H1 (cell line): ENCODE data around the gene PDE3A. TPM values are rescaled to one million over a fixed set of nuclear protein-coding genes. Genes with fewer than 3 reads are reported as not detected.

Source experiments
- CTCF ChIA-PET: fragments of 300-600 bp; sonication (Branson Sonifier 250); formaldehyde crosslinking; loops from one replicate; lab custom pipeline; 2021; ENCODE audit not compliant: partially characterized antibody; lab: Charles Lee
- POLR2A ChIA-PET: fragments of 300-600 bp; sonication (Branson Sonifier 250); formaldehyde crosslinking; loops from one replicate; lab custom pipeline; 2021; ENCODE audit warnings: inconsistent platforms; ENCODE audit not compliant: partially characterized antibody; lab: Charles Lee
- DNase-seq, 2 experiments: peaks; one replicate each; pipeline versions ENCODE4 v3.0.0 to v3.0.0-alpha.2; 2010 to 2022; ENCODE audit warnings: low spot score in 2 of 2, low read depth in 1 of 2, mixed read lengths in 1 of 2
- FAIRE-seq: peaks from 2 replicates; lab custom pipeline; 2011; peaks lifted over from hg19 to GRCh38; lab: Jason Lieb, UNC
- H2AFZ ChIP-seq: 2 replicates; pipeline ENCODE4 v1.8.1; 2012; ENCODE audit warnings: low read length, inconsistent platforms
- H2AK5ac ChIP-seq: 2 replicates; pipeline ENCODE4 v1.6.1; 2013; ENCODE audit warnings: low read depth, low read length
- H2BK120ac ChIP-seq: replicated peaks from 2 replicates; pipeline ENCODE3; 2013; ENCODE audit warnings: low read depth, low read length, inconsistent platforms
- H2BK12ac ChIP-seq: 2 replicates; pipeline ENCODE4 v1.6.1; 2013; ENCODE audit warnings: low read depth, low read length
- H2BK15ac ChIP-seq: 2 replicates; pipeline ENCODE4 v1.6.1; 2013; ENCODE audit warnings: low read length
- H2BK20ac ChIP-seq: 2 replicates; pipeline ENCODE4 v1.6.1; 2013; ENCODE audit warnings: low read length
- H2BK5ac ChIP-seq: 2 replicates; pipeline ENCODE4 v1.6.1; 2013; ENCODE audit warnings: low read depth, low read length
- H3K14ac ChIP-seq: 2 replicates; pipeline ENCODE4 v1.6.1; 2013; ENCODE audit warnings: inconsistent platforms; ENCODE audit not compliant: insufficient read length
- H3K18ac ChIP-seq: 2 replicates; pipeline ENCODE4 v1.6.1; 2013; ENCODE audit warnings: low read length; ENCODE audit errors: extremely low read depth
- H3K23ac ChIP-seq: 2 replicates; pipeline ENCODE4 v1.6.1; 2013; ENCODE audit warnings: inconsistent platforms; ENCODE audit not compliant: insufficient read length
- H3K23me2 ChIP-seq: 2 replicates; pipeline ENCODE4 v1.6.1; 2013; ENCODE audit warnings: low read depth, low read length
- H3K27ac ChIP-seq: 2 replicates; pipeline ENCODE4 v1.6.1; 2011; ENCODE audit warnings: low read depth, low read length, inconsistent platforms
- H3K27me3 ChIP-seq, 4 experiments: replicated peaks in 1 of 4; 1 replicate in 1 of 4; 2 replicates in 3 of 4; pipeline versions ENCODE4 v1.6.1 to v1.8.1; 2011 to 2013; ENCODE audit warnings: low read length in 3 of 4, mild to moderate bottlenecking in 3 of 4, inconsistent platforms in 2 of 4, mixed read lengths in 2 of 4, moderate library complexity in 1 of 4; ENCODE audit not compliant: control insufficient read depth in 3 of 4, insufficient read depth in 3 of 4; ENCODE audit errors: extremely low read depth in 1 of 4
- H3K36me3 ChIP-seq, 4 experiments: 2 replicates each; pipeline versions ENCODE4 v1.6.1 to v1.8.1; 2011 to 2013; ENCODE audit warnings: mild to moderate bottlenecking in 4 of 4, low read length in 3 of 4, moderate library complexity in 2 of 4, control low read depth in 1 of 4, inconsistent platforms in 1 of 4; ENCODE audit not compliant: insufficient read depth in 4 of 4, control insufficient read depth in 2 of 4
- H3K4ac ChIP-seq: replicated peaks from 2 replicates; pipeline ENCODE3; 2013; ENCODE audit warnings: low read length, low read depth, mixed read lengths, inconsistent platforms; ENCODE audit not compliant: insufficient read length
- H3K4me1 ChIP-seq, 4 experiments: replicated peaks in 1 of 4; 1 replicate in 1 of 4; 2 replicates in 3 of 4; pipeline versions ENCODE4 v1.6.1 to v1.8.1; 2011 to 2013; ENCODE audit warnings: low read length in 3 of 4, inconsistent platforms in 2 of 4, mixed read lengths in 1 of 4; ENCODE audit not compliant: insufficient read depth in 4 of 4, control insufficient read depth in 3 of 4
- H3K4me2 ChIP-seq, 2 experiments: 2 replicates each; pipeline versions ENCODE4 v1.6.1 to v1.8.1; 2011 to 2013; ENCODE audit warnings: low read depth in 2 of 2, low read length in 2 of 2, control low read depth in 1 of 2, inconsistent platforms in 1 of 2, mild to moderate bottlenecking in 1 of 2; ENCODE audit not compliant: insufficient read depth in 1 of 2
- H3K4me3 ChIP-seq, 4 experiments: fragments of 200-600, 300-600 bp in 1 of 4; sonication (generic), shearing (Covaris generic), sonication (Bioruptor Twin) in 1 of 4; 2 replicates each; pipeline versions ENCODE4 v1.5.1 to v1.8.1; 2011 to 2016; ENCODE audit warnings: low read length in 4 of 4, low read depth in 3 of 4, control low read depth in 2 of 4, inconsistent platforms in 2 of 4, mild to moderate bottlenecking in 2 of 4, mixed read lengths in 1 of 4, moderate library complexity in 1 of 4; ENCODE audit not compliant: insufficient read depth in 2 of 4; ENCODE audit errors: extremely low read depth in 1 of 4
- H3K56ac ChIP-seq: replicated peaks from 2 replicates; pipeline ENCODE3; 2013; ENCODE audit warnings: low read depth, mild to moderate bottlenecking, mixed read lengths, low read length, inconsistent platforms; ENCODE audit not compliant: insufficient read length
- H3K79me1 ChIP-seq: 2 replicates; pipeline ENCODE4 v1.6.1; 2013; ENCODE audit warnings: low read depth, low read length, control low read depth
- H3K79me2 ChIP-seq, 2 experiments: 2 replicates each; pipeline versions ENCODE4 v1.6.1 to v1.8.1; 2012 to 2013; ENCODE audit warnings: low read length in 2 of 2, mild to moderate bottlenecking in 2 of 2, inconsistent platforms in 1 of 2; ENCODE audit not compliant: insufficient read depth in 2 of 2, control insufficient read depth in 1 of 2
- H3K9ac ChIP-seq, 4 experiments: replicated peaks in 1 of 4; 1 replicate in 1 of 4; 2 replicates in 3 of 4; pipeline versions ENCODE4 v1.6.1 to v1.8.1; 2011 to 2013; ENCODE audit warnings: low read depth in 3 of 4, low read length in 3 of 4, control low read depth in 2 of 4, mild to moderate bottlenecking in 2 of 4, moderate library complexity in 2 of 4, inconsistent platforms in 1 of 4; ENCODE audit errors: extremely low read depth in 1 of 4
- H3K9me3 ChIP-seq, 2 experiments: 2 replicates each; pipeline versions ENCODE4 v1.6.1 to v1.8.1; 2012 to 2013; ENCODE audit warnings: mild to moderate bottlenecking in 2 of 2, moderate library complexity in 2 of 2, control low read depth in 1 of 2, inconsistent platforms in 1 of 2, low read depth in 1 of 2, low read length in 1 of 2, mixed read lengths in 1 of 2; ENCODE audit not compliant: insufficient read depth in 2 of 2
- H4K20me1 ChIP-seq, 2 experiments: replicated peaks in 1 of 2; 2 replicates each; pipeline versions ENCODE3 to v1.8.1; 2011 to 2013; ENCODE audit warnings: inconsistent platforms in 2 of 2, low read length in 2 of 2, mild to moderate bottlenecking in 1 of 2; ENCODE audit not compliant: insufficient read depth in 2 of 2, control insufficient read depth in 1 of 2
- H4K5ac ChIP-seq: 2 replicates; pipeline ENCODE4 v1.6.1; 2013; ENCODE audit warnings: low read length, low read depth, mixed read lengths, inconsistent platforms; ENCODE audit not compliant: insufficient read length
- H4K8ac ChIP-seq: 2 replicates; pipeline ENCODE4 v1.8.0; 2013; ENCODE audit warnings: mild to moderate bottlenecking, moderate library complexity, low read length, inconsistent platforms; ENCODE audit not compliant: insufficient read depth; ENCODE audit errors: extremely low read depth
- H4K91ac ChIP-seq: replicated peaks from 2 replicates; pipeline ENCODE3; 2013; ENCODE audit warnings: low read length, mixed read lengths, inconsistent platforms; ENCODE audit not compliant: insufficient read length
- MAFK ChIP-seq: IDR thresholded peaks from 2 replicates; pipeline ENCODE4 v1.6.1; 2012; ENCODE audit warnings: low read depth, mild to moderate bottlenecking, improper control_type of control experiment, low read length
- RNF2 ChIP-seq: fragments of 200-900, 300-1000 bp; sonication (generic); IDR thresholded peaks from 2 replicates; pipeline ENCODE4 v1.7.1; 2016; ENCODE audit warnings: borderline replicate concordance, low read depth, mild to moderate bottlenecking, antibody characterized with exemption, low read length; ENCODE audit not compliant: poor library complexity, severe bottlenecking; ENCODE audit errors: missing control alignments
- SIN3A ChIP-seq, 2 experiments: IDR thresholded peaks in 1 of 2; conservative IDR thresholded peaks in 1 of 2; 2 replicates each; pipeline ENCODE4 v1.6.1; 2011 to 2012; ENCODE audit warnings: low read length in 2 of 2, improper control_type of control experiment in 1 of 2, low read depth in 1 of 2, mild to moderate bottlenecking in 1 of 2
- TAF1 ChIP-seq: IDR thresholded peaks from 2 replicates; pipeline ENCODE4 v1.6.1; 2011; ENCODE audit warnings: mild to moderate bottlenecking, low read depth, low read length
- YY1 ChIP-seq: IDR thresholded peaks from 2 replicates; pipeline ENCODE4 v1.6.1; 2011; ENCODE audit warnings: low read depth, mild to moderate bottlenecking, low read length
- WGBS, 2 experiments: shearing (Covaris generic) in 1 of 2; methylation state at CpG; one replicate each; pipeline versions ENCODE4 v1.1.6 to v1.1.7; 2013 to 2015; ENCODE audit warnings: low lambda C conversion rate in 2 of 2, mixed read lengths in 2 of 2, inconsistent platforms in 1 of 2, low coverage in 1 of 2, missing lambda C conversion rate in 1 of 2; ENCODE audit not compliant: insufficient replicate concordance in 2 of 2, insufficient coverage in 1 of 2, insufficient read length in 1 of 2; ENCODE audit errors: extremely low coverage in 1 of 2, missing lambda C conversion rate in 1 of 2; 5-methylcytosine and 5-hydroxymethylcytosine counted together
- polyA plus RNA-seq, 7 experiments: library from polyadenylated mRNA; depleted of rRNA in 3 of 7; stranded (reverse) in 5 of 7; unstranded in 2 of 7; fragments of >200 nt in 5 of 7; fragments of 200-250 nt in 2 of 7; gene quantifications; 1 replicate in 5 of 7; 2 replicates in 1 of 7; 4 replicates in 1 of 7; pipeline versions ENCODE4 v1.2.1 to v1.2.3, GENCODE V29; 2011 to 2013; ENCODE audit warnings: missing spikeins in 2 of 7, mixed read lengths in 2 of 7
- total RNA-seq: library from RNA; stranded (reverse); fragmentation: NEBNext Ultra II Directional; extraction: Animal tissue kit (Norgen Biotek cat#: 25700); gene quantifications from 2 replicates; pipeline ENCODE4 v1.2.1, GENCODE V29; 2021
- TF ChIP-seq, protein P1 (sequence below): IDR thresholded peaks from 2 replicates; pipeline ENCODE4 v1.6.1; 2011; ENCODE audit warnings: low read length, improper control_type of control experiment

PDE3A gene
- total and polyA plus RNA-seq, 2 of the 8 experiments (the other 6 are each of a cell fraction or from before 2014, with no cell fraction given) = 1.4 to 3.4 TPM

DNA sequence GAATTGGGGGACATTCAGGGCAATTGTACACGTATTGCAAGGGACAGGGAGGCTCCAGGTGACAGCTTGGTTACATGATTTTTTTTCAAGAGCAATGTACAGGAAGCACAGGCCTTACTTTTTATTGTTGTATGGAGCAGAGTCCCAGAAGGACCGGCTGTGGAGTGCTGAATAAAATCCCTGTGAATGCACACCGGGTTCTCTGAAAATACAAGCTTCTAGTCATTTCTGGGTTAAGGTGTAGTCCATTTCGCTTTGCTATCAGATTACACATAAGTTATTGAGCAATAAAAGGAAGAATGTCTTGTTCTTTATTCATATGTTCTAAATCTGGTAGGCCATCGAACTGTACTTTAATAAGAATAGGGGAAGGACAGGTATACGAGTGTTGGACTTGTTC lies 52.2 kb downstream of the PDE3A start:
- POLR2A ChIA-PET = no interaction called here

More for the DNA sequence above, 52.2 kb downstream of the PDE3A start:
- TF ChIP-seq, protein P1, sequence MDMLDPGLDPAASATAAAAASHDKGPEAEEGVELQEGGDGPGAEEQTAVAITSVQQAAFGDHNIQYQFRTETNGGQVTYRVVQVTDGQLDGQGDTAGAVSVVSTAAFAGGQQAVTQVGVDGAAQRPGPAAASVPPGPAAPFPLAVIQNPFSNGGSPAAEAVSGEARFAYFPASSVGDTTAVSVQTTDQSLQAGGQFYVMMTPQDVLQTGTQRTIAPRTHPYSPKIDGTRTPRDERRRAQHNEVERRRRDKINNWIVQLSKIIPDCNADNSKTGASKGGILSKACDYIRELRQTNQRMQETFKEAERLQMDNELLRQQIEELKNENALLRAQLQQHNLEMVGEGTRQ = no peak
- TF ChIP-seq MAFK (no peak), SIN3A (conservative IDR thresholded peaks at IDR 0.05 in 1 of 2, IDR thresholded peaks at IDR 0.05 in 1 of 2; ENCODE audit: low read depth in 1 of 2, low read length in 2 of 2) (no peak), YY1 (no peak), RNF2 (no peak), TAF1 (no peak)
- CTCF ChIA-PET = interaction anchor here (2.1 kb wide), 1 partner anchor 9 kb away, joined by 5 read pairs; no protein-coding TSS in a partner anchor
- Histone ChIP-seq H3K4me1 (peaks cover 0 to 5% (median 0%) of the 10 kb centered on the region in 4 experiments; a peak in 2 of 7 replicates), H3K4ac (no peak overlapping the region), H3K14ac (no peak overlapping the region), H3K9me3 (no peaks in the 10 kb centered on the region), H3K27me3 (no peaks in the 10 kb centered on the region), H3K56ac (no peak overlapping the region), H4K20me1 (no peaks in the 10 kb centered on the region), H3K27ac (no peak overlapping the region), H3K36me3 (no peaks in the 10 kb centered on the region), H3K23ac (no peak overlapping the region), H4K5ac (no peak overlapping the region), H2BK20ac (no peak overlapping the region), H2AFZ (no peak overlapping the region), H3K4me3 (no peak overlapping the region), H2AK5ac (no peak overlapping the region), H3K4me2 (no peak overlapping the region), H4K8ac (no peak overlapping the region), H3K9ac (no peak overlapping the region), H3K18ac (no peak overlapping the region), H2BK5ac (no peak overlapping the region), H3K79me1 (no peaks in the 10 kb centered on the region), H3K79me2 (no peaks in the 10 kb centered on the region), H2BK15ac (no peak overlapping the region), H2BK120ac (no peak overlapping the region), H4K91ac (no peak overlapping the region), H2BK12ac (no peak overlapping the region; the same call in 1 of the 2 replicates), H3K23me2 (no peaks in the 10 kb centered on the region)
- WGBS, 2 experiments = 89% methylated on average over 6 of the region's 6 CpGs; no CpG with 5 or more reads in 1 of the 2 experiments
- FAIRE-seq (no peak), DNase-seq (no peak)
